ENCODE data around the gene N4BP2L1.

N4BP2L1 gene

DNA sequence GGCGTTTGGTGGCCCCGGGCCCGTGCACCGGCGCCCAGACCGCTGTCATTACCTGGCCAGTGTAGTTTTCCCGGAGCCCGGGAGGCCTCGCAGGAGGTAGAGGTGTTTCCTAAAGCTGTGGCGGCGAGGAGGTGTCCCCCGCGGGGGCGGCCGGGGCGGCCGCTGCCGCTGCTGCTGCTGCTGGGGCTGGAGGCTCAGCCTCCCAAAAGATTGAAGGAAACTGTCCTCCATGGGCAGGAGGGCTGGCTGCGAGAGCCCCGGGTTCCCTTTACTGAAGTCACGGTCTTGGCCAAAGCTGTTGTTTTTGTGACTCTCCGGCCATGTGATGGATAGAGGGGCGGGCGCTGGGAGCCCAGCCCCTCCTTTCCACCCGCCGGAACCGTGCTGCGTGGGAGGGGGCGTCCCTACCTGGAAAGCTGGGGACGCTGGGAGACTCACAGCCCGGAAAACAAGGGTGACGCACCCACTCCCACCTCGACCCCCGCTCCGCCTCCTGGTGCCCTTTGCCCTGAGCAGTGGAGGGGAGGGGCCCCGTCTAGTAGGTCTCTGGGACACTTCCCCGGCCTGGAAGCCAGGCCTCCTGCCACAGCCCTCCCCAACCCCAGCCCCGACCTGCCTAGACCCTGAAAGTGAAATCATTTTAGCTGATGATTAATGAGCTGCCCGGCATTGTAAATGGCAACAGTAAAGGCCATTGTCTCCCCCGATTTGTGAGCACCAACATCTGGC is at the start of gene N4BP2L1:
N4BP2L1 (minus strand) TSS at position 279 of the 729 bp plus-strand sequence; CDS start at position 231, 48 bp downstream.
- no peak for DNase-seq (ENCODE audit: low read depth)

DNA sequence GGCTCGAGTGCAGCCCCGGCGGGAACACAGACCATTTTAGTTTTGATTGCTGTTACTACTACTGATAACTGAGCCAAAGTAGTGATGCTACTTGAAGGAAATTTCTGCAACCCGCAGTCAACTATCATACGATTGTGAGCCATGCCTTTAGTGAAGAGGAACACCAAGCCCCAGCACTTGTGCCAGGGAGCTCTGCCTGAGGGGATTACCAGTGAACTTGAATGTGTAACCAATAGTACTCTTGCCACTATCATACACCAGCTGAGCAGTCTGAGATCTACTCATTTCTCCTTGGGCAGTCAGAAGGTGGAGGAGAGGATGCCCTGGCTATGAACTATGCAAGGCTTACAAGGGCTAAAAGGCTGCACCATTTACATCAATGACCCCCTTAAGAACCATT is 49.0 kb upstream of the N4BP2L1 start:
- no peak for DNase-seq (ENCODE audit: low read depth)

DNA sequence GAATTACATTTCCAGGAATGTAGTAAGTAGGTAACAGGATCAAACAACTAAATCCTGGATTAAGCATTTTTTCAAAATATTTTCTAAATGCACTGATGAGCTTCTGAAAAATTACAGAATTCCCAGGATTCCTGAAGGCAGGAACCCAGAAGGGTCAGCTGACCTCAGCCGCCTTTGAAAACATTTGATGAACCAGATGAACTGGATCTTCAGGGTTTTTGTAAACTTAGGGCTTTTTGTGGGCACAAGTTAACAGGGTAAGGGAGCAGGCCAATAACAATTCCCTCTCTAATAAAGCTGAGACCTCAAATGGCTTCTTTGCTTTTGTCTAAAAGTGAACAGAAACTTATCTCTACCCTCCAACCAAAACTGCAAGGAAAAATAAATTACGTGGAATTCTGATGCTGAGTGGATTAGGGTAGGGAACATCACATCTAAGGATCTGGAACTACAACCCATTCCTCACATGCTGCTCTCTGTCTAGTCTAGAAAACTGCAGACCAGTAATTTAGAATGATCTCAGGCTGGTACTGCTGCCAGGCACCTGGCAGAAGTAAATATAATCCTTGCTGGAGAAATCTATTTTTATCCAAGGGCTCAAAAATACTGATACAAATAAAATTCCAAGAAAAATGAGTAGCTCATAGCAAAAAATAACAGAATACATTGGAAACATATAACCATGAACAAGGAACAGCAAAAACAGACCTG is 48.2 kb upstream of the N4BP2L1 start:
- no peak for DNase-seq (ENCODE audit: low read depth)

DNA sequence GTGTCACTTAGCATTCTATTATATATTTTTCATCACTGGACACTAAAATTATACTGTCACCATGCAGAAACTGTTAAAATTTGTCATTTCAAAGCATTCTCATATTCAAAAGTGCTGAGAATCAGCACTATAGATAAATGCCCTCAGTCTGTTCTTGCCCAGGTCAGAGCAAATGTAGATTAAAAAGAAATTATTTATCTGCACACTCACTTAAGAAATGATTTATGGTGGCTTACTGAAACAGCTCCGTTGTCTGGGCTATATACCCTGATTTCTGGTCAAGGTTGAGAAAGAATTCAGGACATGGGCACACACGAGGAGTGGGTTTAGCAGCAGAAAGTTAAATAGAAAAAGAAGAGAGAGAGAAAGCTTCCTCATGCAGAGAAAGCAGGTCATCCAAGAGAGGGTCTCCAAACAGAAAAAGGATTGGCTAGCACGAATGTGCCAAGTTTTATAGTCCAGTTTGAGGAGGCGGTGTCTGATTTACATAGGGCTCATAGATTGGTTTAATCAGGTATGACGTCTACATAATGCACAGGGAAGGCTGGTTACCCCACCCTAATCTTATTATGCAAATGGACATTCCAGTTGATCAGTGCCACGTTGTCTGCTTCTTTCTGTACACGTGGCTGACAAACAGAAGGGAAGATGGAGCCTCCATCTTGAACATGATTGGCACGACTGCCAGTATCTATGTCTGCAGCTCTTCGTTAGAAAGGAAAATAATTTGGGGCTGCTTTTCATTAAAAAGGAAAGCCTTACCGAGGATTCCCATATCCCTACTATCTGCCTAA is 47.3 kb upstream of the N4BP2L1 start:
- DNase-seq (ENCODE audit: low read depth): no peak

DNA sequence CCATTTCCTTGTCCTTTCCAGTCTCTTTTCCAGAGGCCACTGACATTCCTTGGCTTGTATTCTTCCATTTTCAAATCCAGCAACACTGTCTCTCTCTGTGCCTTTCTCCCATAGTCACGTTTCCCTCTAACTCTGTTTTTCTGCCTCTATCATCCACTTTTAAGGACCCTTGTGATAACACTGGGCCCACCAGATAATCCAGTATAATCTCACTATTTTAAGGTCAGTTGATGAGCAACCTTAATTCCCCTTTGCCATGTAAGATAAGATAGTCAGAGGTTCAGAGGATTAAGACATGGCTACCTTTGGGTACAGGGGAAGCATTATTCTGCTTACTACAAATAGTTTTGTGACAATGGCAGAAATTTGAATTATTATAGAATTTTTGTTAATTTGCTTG is 45.7 kb upstream of the N4BP2L1 start:
- DNase-seq (ENCODE audit: low read depth): no peak

DNA sequence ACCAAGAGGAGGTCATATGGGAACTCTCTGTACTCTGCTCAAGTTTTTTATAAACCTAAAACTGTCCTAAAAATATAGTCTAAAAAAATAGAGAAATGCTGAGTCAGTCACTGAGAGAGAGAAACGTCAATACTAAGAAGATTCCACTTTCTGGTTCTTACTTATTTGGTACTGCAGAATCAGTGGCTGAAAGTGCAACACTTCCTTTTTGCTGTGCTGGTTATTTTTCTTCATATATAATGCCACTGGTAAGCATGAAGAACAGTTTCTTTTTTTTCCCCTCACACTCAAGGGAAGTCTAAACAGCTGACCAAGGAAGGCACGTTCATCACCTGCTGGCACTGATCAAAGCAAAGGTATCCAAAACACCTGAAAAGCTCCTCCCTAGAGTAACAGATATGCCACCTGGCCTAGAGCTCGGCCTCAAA is 44.3 kb upstream of the N4BP2L1 start:
- DNase-seq (ENCODE audit: low read depth): no peak

DNA sequence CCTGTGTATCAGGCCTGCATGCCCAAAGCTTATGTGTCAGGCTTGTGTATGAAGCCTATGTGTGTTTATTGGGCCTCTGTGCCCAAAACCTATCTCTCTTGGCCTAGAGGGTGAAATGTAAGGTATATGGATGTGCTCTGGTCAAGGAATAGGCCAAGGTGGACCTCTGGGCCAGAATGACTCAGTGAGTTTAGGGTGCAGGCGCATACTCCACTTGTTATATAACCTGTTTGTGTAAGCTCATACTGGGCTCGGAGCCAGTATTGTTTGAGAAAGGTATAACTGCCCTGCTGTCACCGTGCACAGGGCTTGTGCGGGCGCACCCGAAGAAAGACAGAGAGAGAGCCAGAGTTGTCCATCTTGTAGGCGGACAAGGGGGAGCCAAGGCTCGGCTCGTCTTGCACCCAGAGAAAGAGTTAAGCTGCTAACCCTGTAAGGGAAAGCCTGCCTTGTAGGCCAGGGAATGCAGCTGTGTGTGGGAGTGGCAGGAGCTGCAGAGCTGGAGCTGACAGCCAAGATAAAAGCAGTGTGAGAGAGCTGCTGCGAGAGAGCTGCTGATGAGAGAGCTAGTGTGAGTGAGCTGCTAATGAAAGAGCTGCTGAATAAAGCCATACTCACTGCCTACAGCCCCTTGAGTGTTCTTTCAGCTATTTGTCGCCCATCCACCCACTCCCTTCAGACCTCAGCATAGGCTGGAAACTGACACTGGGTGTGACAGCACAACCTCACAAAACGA is 43.4 kb upstream of the N4BP2L1 start:
- no peak for DNase-seq (ENCODE audit: low read depth)

DNA sequence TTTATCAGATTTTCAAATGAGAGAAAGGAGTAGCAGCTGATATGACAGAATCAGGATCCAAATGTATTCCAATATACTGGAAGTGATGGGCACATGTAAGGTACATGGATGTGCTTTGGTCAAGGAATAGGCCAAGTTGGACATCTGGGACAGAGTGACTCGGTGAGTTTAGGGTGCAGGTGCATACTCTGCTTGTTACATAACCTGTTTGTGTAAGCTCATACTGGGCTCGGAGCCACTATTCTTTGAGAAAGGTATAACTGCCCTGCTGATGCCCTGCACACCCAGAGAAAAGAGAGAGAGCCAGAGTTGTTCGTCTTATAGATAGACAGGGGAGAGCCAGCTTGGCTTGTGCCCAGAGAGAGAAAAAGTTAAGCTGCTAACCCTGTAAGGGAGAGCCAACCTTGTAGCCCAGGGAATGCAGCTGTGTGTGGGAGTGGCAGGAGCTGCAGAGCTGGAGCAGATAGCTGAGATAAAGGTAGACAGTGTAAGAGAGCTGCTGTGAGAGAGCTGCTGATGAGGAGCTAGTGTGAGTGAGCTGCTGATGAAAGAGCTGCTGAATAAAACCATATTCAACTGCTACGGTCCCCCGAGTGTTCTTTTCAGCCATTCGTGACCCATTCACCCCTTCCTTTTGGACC is 40.7 kb upstream of the N4BP2L1 start:
- DNase-seq (ENCODE audit: low read depth): no peak

DNA sequence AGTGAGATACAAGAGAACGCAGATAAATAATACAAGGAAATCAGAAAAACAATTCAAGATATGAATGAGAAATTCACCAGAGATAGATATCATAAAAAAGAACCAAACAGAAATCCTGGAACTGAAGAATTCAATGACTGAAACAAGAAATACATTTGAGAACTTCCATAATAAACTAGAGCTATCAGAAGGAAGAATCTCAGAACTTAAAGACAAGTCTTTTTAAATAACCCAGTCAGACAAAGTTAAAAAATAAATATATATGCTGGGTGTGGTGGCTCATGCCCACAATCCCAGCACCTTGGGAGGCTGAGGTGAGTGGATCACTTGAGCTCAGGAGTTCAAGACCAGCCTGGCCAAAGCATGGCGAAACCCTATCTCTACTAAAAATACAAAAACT is 28.7 kb upstream of the N4BP2L1 start:
- DNase-seq (ENCODE audit: low read depth): no peak

DNA sequence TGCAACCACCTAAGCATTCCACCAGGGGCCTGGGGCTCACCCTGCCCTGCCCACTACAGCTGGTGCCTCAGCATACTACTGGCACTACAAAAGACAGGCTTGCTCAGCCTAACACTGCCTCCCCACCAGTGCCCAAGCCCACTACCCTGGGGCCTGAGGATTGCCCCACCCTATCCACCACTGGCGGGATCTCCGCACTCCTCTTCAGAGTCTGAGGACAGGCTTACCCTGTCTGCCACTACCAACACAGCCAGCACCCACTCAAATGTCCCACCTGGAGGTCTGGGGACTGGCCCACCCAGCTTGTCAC is 27.6 kb upstream of the N4BP2L1 start:
- no peak for DNase-seq (ENCODE audit: low read depth)

DNA sequence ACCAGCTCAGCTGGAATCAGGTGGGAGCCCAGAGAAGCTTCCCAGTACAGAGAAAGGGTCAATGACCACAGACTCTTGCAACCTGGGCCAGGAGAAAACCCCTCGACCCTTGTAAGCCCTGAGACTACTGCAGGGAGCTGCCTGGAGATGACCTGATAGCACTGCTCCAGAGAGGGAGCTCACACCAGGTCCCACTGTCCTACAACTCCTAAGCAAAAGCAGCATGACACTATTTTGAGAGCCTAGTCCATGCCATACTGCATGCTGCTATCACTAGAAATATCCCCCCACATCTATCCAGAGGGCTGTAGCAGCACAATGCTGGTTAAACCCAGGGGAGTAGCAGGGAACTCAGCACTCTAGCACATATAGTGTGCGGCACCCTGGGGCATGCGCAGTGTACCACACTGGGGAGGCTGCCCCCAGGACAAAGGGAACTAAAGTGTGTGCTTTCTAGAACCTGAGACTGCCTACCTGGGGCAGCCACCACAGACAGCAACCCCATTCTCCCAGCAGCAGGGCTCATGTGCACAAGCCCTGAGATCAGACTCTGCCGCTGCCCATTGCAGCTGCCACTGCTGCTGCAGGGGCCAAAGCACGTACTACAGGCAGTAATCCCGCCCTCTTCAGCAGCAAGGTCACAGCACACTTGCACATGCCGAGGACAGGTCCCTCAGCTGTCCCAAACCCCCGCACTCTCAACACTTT is 27.1 kb upstream of the N4BP2L1 start:
- no peak for DNase-seq (ENCODE audit: low read depth)

DNA sequence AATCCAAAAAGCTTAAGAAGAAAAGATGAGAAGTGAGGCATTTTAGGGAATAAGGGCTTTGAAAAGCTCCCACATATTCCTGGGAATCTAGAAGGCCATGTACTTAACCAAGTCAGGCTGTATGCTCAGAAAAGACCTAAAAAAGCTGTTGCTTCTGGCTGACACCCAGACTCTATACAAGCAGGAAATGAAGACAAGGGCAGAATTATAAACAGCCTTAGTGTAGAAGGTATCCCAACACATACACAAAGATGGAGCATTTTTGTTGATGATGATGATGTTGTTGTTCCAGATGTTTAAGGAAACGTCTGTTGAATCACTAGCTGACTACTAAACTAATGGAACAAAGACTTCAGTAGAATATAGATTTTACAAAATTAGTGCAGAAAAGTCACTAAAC is 26.1 kb upstream of the N4BP2L1 start:
- no peak for DNase-seq (ENCODE audit: low read depth)

DNA sequence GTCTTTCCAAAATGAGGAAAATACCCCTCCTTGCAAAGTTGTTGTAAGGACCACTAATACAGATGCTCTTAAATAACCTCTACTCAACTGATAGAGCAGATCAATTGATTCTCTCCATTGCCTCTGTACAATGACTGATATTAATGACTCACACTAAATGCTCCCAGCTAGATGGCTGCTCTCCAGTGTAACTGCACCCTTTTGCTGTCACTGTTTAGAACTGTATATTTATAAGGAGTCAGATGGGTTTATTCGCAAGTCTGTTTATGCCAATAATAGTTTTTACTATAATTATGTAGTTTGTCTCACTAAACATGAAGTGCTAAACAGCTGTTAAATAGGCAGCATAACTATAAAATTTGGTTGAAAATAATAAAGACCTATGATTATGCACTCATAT is 21.0 kb upstream of the N4BP2L1 start:
- no peak for DNase-seq (ENCODE audit: low read depth)

DNA sequence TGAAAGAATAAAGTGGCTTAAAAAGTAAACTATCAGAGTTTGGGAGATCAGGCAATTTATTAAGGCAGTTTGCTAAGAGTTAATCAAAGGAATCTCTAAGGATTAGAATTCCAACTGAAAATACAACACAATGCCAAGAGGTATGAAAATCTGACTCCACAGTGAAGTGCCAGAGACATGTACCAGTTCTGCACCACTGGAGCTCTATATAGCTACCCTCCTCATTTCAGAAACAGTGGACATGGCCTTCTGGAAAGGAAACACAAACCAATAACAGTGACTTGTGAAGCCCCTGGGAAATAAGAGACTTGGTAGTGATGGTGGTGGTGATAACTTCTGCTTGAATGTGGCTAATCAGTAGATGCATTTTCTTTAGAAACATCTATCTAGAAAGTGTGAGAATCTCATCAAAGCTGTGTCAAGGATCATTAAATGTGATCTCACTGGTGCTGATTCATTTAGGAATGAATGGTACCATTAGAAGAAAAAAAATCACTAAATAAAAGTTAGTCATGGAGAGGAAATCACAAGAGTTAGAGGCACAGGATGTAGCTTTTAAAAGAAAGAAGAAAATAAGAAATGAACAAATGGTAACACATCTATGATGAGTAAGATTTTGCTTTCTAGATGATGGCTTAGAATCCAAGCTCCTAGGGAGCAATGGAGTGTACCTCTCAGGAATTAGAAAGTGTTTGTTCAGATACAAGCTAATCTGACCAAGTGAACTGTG is 20.1 kb upstream of the N4BP2L1 start:
- no peak for DNase-seq (ENCODE audit: low read depth)

DNA sequence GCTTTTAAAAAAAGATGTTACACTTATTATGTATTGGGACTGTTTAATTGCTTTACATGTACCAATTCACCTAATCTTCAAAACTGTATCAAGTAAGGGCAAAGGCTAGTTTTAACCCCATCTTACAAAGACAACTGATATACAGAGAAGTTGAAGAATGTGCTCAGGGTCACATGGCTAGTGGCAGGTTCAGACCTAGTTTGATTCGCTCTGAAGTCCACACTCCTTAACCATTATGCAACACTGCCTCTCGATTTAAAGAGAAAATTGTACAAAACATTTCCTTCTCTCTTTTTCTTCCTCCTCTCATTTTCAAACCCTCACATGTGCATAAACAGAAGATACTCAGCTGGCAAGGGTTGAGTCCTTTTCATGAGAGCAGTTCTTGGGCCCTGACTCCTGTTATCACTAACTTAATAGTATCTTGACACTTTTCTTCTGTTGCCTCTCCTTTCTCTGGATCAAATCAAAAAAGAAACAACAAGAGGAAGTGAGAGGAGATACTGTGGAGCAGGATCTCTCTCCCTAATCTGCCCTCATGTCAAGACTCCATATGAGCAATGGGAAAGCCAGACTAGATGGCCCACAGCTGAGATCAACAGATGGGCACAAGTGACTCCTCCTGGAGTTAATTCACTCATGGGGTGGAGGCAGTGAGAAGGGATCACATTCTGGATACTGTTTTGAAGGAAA is 19.0 kb upstream of the N4BP2L1 start:
- no peak for DNase-seq (ENCODE audit: low read depth)

DNA sequence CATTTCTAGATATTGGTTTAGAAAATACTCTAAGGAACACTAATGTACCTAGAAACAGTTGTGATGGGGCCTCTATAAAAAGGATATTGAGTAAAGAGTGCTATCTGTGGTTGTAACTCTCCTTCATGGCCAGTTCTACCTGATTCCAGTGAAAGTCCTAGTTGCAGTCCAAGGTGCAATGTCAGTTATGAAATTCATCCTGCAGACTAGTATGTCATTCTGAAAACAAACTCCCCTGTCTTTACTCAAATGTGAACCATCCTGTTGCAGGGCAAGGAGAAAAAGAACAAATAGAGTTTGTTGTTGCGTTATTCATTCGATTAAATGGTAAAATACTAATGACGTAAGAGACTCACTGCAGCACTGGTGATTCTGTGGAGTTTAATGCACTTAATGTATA is 18.3 kb upstream of the N4BP2L1 start:
- no peak for DNase-seq (ENCODE audit: low read depth)

DNA sequence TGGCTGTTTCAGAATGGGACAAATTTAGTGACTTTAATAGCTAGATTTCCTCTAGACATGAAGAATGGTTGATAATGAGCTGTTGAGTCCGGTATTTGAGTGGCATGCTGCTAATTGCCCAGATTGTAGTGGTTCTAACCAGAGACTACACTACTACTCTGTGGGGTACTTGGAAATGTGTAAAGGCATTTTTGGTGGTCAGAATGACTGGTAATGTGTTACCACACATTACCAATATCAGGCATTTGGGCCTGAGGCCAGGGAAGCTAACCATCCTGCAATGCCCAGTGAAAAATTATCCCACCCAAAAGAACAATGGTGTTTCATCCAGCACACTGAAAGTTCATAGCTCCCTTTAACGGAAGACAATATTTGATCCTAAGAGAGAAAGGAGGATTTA is 17.5 kb upstream of the N4BP2L1 start:
- DNase-seq (ENCODE audit: low read depth): no peak

DNA sequence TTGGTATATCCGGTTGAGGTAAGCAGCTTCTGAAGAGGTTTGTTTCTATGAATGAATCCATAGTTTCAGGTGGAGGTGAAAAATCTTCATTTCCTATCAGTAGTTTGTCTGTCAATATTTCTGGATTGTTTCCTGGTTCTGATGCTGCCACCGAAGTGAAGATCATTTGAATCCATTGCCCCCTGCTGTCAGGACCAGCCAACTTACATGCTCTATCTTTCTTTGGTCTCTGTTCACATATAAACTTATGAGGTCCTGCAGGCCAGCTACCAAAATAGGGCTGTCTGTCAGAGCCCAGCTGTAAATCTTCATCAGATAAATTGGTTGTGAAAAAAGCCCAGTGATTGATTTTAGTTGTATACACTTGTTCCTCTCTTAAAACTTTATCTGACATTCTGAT is 15.2 kb upstream of the N4BP2L1 start:
- no peak for DNase-seq (ENCODE audit: low read depth)

DNA sequence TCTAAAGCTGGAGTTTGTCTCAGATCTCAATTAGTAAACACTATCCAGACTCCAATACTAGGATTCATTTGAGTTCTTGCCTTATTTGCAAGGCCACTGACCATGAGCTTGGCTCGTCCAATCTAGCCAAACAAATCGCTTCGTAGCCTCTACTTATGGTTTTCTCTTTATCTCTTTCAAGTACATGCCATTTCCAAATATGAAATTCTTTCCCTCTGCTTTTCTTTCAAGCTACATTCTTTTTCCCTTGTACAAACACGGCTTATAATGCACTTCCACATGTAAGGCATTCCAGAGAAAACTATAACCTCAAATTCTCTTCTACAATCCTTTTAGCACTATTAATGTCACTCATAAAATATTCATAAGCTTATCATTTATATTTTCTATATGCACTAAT is 10.9 kb upstream of the N4BP2L1 start:
- no peak for DNase-seq (ENCODE audit: low read depth)

DNA sequence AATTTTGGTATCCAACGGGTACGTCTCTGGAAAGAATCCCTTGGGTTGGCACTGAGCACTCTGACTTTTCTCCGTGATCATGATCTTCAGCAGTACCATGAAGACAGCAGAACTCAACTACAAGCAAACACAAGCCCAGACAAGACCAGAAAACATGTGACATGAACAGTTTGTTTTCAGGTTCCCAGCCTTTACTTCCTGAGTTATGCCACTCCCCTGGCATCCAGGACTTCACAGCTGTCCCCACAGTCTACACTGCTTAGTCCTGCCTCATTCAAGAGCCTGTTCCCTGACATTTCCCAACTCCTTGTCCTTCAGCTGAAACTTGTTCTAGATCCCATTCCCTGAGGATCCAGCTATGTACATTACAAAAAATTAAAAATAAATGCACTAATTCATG is 4.9 kb upstream of the N4BP2L1 start:
- DNase-seq (ENCODE audit: low read depth): no peak

Measured in GM04503 (cell line).